ENCODE measurements around the gene SLC26A4. TPM values are rescaled to one million over a fixed set of nuclear protein-coding genes. Genes with fewer than 3 reads are reported as not detected.

Gene SLC26A4
- total and polyA plus RNA-seq, 4 donors: 1.4 to 3.5 (median 2.6) TPM

Other genes starting within 250 kb of the SLC26A4 start
- not detected for gene GPR22, start 190.8 kb upstream of the SLC26A4 start, total RNA-seq
- gene GPR22, start 190.8 kb upstream of the SLC26A4 start, polyA plus RNA-seq: under 1 TPM in 1 of 2 donors, not detected in 1; 0.50 TPM
- 10 to 100 TPM; 55.9 to 58.2 TPM for gene COG5, start 96.9 kb upstream of the SLC26A4 start, total RNA-seq
- gene COG5, start 96.9 kb upstream of the SLC26A4 start, polyA plus RNA-seq: 10 to 100 TPM in 1 of 2 donors, 1 to 10 TPM in 1; 8.6 to 10.8 TPM
- gene DUS4L, start 96.9 kb upstream of the SLC26A4 start, total RNA-seq: 1 to 10 TPM; 6.4 to 6.8 TPM
- gene DUS4L, start 96.9 kb upstream of the SLC26A4 start, polyA plus RNA-seq: 1 to 10 TPM; 3.4 to 5.9 TPM
- 100 to 1,000 TPM in 1 of 2 donors, 10 to 100 TPM in 1; 96.1 to 139 TPM for gene BCAP29, start 80.6 kb upstream of the SLC26A4 start, total RNA-seq
- 10 to 100 TPM; 72.5 to 92.8 TPM for gene BCAP29, start 80.6 kb upstream of the SLC26A4 start, polyA plus RNA-seq
- 10 to 100 TPM; 20.4 to 23.4 TPM for gene CBLL1, start 83.3 kb downstream of the SLC26A4 start, total RNA-seq
- 10 to 100 TPM in 1 of 2 donors, 1 to 10 TPM in 1; 8.6 to 13.8 TPM for gene CBLL1, start 83.3 kb downstream of the SLC26A4 start, polyA plus RNA-seq
- gene SLC26A3, start 142.4 kb downstream of the SLC26A4 start, total RNA-seq: not detected
- gene SLC26A3, start 142.4 kb downstream of the SLC26A4 start, polyA plus RNA-seq: 10 to 100 TPM in 1 of 2 donors, 1 to 10 TPM in 1; 1.3 to 20.9 TPM
- gene DLD, start 230.4 kb downstream of the SLC26A4 start, total RNA-seq: 10 to 100 TPM; 53.5 to 54.0 TPM
- gene DLD, start 230.4 kb downstream of the SLC26A4 start, polyA plus RNA-seq: 10 to 100 TPM; 48.8 to 69.4 TPM

Measured in aorta (tissue), 4 donors.